Activated B cell treated with CpG ODN at 0.5 μM for 24 hours (primary cell): ENCODE data around the gene UNC93B1. TPM values are rescaled to one million over a fixed set of nuclear protein-coding genes. Genes with fewer than 3 reads are reported as not detected.

ENCODE experiments used
- ATAC-seq: fragments of 200-7000 bp; cut with Tn5 transposase; one replicate; pipeline ENCODE4 v1.10.0; 2021; ENCODE audit warnings: low read depth, mild to moderate bottlenecking, moderate library complexity
- CTCF ChIA-PET: fragments of 350-600 bp; sonication (Branson Sonifier 250); formaldehyde crosslinking; loops from one replicate; lab custom pipeline; 2021; ENCODE audit warnings: antibody characterized with exemption; lab: Charles Lee
- POLR2A ChIA-PET: fragments of 350-600 bp; sonication (Branson Sonifier 250); formaldehyde crosslinking; loops from one replicate; lab custom pipeline; 2021; ENCODE audit warnings: antibody characterized with exemption; lab: Charles Lee
- DNase-seq: peaks from one replicate; pipeline ENCODE4 v3.0.0; 2022
- H3K27ac Mint-ChIP-seq: one replicate; pipeline ENCODE4 v1.8.0; 2020; ENCODE audit warnings: mixed read lengths
- H3K27me3 Mint-ChIP-seq: one replicate; pipeline ENCODE4 v1.8.0; 2021; ENCODE audit warnings: mixed read lengths
- H3K36me3 Mint-ChIP-seq: one replicate; pipeline ENCODE4 v1.8.0; 2021; ENCODE audit warnings: low read depth, mixed read lengths
- H3K4me1 Mint-ChIP-seq: one replicate; pipeline ENCODE4 v1.8.0; 2021; ENCODE audit warnings: mixed read lengths
- H3K4me3 Mint-ChIP-seq: one replicate; pipeline ENCODE4 v1.8.0; 2020; ENCODE audit warnings: mild to moderate bottlenecking, mixed read lengths
- H3K9me3 Mint-ChIP-seq: one replicate; pipeline ENCODE4 v1.8.0; 2020; ENCODE audit warnings: mixed read lengths
- intact Hi-C: fragments of 100-400 bp; cut with micrococcal nuclease; formaldehyde crosslinking; loops from one replicate; pipeline ENCODE4 v1.15.1; 2024
- total RNA-seq: library from RNA; stranded (reverse); gene quantifications from 2 replicates; pipeline ENCODE4 v1.2.3, GENCODE V29; 2022
- TF ChIP-seq, protein P1 (sequence below): fragments of 200-600 bp; IDR thresholded peaks from one replicate; pipeline ENCODE4 v1.8.0; 2022; ENCODE audit warnings: antibody characterized with exemption, mild to moderate bottlenecking

UNC93B1 gene
- total RNA-seq, 1 donor from 2014 or later: 133 TPM

DNA sequence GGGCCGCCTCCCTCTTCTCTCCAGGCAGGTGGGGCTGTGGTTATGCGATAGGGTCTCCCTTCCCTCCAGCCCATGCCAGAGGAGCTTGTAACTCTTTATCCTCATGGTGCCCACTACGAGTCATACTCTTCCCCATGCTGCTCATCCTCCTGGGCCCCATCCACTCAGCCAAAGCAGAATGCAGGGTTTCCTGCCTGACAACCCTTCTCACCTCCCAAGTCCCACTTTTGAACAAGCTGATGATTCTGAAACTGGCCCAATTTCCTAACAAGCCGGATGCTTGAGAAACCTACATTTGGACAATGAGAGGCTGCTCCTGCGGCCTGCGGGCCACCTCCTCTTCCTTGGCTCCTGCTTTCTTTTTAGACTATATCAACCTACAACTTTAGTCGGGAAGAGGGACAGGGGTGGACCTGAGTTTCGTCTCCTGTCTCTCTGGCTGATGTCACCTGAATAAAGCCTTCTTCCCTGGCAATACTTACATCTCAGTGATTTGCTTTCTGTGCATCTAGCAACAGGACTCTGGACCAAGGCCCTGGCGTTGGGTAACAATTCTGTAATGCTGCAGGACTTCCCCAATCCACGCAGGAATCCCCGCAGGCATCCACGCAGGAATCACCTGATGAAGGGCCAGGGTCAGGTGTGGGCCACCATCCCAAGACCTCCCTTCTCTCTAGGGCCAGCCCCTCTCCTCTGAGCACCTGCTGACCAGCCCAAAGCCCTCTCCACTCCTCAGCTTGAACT is 25.1 kb upstream of the UNC93B1 start:
- Mint-ChIP-seq H3K4me1 (peaks cover 22% of the 10 kb centered on the region), H3K27ac (no peak overlapping the region), H3K27me3 (no peaks in the 10 kb centered on the region), H3K36me3 (peaks cover 8% of the 10 kb centered on the region), H3K4me3 (peak overlapping the region; percentile 93), H3K9me3 (peaks cover 2% of the 10 kb centered on the region)
- intact Hi-C loops: no loop called here
- no peak for DNase-seq
- CTCF ChIA-PET: no interaction called here
- no peak for ATAC-seq
- POLR2A ChIA-PET: interaction anchor here (0.7 to 2.8 kb wide), 2 partner anchors 9 to 25 kb away, joined by 3 to 10 read pairs; partner anchors contain the start of gene UNC93B1
- TF ChIP-seq, protein P1, sequence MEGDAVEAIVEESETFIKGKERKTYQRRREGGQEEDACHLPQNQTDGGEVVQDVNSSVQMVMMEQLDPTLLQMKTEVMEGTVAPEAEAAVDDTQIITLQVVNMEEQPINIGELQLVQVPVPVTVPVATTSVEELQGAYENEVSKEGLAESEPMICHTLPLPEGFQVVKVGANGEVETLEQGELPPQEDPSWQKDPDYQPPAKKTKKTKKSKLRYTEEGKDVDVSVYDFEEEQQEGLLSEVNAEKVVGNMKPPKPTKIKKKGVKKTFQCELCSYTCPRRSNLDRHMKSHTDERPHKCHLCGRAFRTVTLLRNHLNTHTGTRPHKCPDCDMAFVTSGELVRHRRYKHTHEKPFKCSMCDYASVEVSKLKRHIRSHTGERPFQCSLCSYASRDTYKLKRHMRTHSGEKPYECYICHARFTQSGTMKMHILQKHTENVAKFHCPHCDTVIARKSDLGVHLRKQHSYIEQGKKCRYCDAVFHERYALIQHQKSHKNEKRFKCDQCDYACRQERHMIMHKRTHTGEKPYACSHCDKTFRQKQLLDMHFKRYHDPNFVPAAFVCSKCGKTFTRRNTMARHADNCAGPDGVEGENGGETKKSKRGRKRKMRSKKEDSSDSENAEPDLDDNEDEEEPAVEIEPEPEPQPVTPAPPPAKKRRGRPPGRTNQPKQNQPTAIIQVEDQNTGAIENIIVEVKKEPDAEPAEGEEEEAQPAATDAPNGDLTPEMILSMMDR: no peak

DNA sequence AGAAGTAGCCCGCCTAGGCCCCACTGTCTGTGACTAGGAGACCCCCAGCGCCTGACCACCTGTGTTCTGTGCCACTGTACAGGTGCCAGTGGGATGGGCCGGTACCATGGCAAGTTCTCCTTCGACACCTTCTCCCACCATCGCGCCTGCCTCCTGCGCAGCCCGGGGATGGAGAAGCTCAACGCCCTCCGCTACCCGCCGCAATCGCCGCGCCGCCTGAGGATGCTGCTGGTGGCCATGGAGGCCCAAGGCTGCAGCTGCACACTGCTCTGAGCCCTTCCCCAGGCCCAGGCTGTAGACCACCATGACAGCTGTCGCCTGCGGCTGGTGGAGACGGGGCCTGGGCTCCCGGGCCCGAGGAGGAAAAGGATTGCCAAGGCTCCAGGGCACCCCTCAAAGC is 23.8 kb upstream of the UNC93B1 start:
- intact Hi-C loops: no loop called here
- Mint-ChIP-seq H3K4me3 (no peak overlapping the region), H3K9me3 (peaks cover 2% of the 10 kb centered on the region), H3K4me1 (peaks cover 22% of the 10 kb centered on the region), H3K36me3 (peaks cover 2% of the 10 kb centered on the region), H3K27me3 (no peaks in the 10 kb centered on the region), H3K27ac (no peak overlapping the region)
- ATAC-seq (no peak), DNase-seq (no peak)
- TF ChIP-seq, protein P1: no peak
- ChIA-PET CTCF (no interaction called here), POLR2A (no interaction called here)

DNA sequence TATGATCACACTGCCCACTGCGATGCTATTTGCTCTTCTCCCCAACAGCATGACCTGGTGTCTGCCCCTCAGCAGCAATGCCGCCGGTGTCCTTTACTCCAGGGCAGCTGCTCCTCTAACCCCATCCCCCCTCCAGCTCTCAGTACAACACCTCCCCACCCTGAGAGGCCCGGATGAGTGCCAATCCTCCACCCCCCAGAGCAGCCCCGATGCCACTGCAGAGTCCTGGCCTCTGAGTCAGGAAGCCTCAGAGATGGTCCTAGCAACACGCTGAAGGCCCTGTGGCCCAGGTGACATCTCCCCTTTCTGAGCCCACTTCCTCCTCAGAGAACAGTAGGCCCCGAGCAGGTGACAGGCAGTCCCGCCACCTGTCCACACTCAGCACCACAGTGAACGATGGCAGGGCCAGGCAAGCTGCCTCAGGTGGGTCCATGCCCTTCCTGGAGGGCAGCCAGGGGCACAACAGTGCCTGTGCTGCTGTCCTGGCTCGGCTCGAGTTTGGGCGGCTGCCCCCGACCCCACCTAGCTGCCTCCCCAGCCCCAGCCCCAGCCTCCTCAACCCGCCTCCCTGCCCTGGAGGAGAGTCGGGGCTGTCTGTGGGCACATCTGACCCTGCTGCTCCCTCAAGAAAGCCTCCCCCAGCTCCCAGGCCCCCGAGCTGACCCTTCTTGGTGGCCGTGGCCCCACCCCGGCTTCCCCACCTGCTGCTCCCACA is 22.7 kb upstream of the UNC93B1 start:
- ChIA-PET POLR2A (no interaction called here), CTCF (no interaction called here)
- peaks cover 2% of the 10 kb centered on the region for H3K9me3 Mint-ChIP-seq
- H3K4me3 Mint-ChIP-seq: no peak overlapping the region
- H3K36me3 Mint-ChIP-seq: peaks cover 2% of the 10 kb centered on the region
- DNase-seq: no peak
- H3K27ac Mint-ChIP-seq: no peak overlapping the region
- peaks cover 19% of the 10 kb centered on the region for H3K4me1 Mint-ChIP-seq
- intact Hi-C loops: no loop called here
- ATAC-seq: no peak
- TF ChIP-seq, protein P1: no peak
- no peaks in the 10 kb centered on the region for H3K27me3 Mint-ChIP-seq

DNA sequence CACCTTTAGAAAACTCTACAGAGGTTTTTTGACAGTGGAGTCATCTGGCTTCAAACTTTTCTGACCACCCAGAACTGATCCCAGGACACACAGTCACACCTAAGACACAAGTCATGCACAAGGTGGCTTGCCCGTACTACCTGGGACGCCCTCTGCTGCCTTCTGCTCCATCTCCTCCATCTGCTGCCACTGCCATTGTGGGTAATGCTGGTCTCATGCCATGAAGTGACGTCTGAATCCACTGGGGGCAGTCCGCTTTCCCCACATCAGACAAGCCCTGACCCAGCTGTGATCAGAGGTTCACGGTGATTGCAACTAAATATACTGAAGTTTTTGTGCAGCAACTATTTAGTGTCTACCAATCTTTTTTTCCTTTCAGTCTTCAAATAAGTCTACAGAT is 21.1 kb upstream of the UNC93B1 start:
- no peaks in the 10 kb centered on the region for H3K27me3 Mint-ChIP-seq
- H3K27ac Mint-ChIP-seq: no peak overlapping the region
- CTCF ChIA-PET: interaction anchor here (0.8 to 1.6 kb wide), 2 partner anchors 16 to 22 kb away, joined by 3 to 4 read pairs; no protein-coding TSS in a partner anchor
- intact Hi-C loops: no loop called here
- DNase-seq: no peak
- peaks cover 4% of the 10 kb centered on the region for H3K4me1 Mint-ChIP-seq
- H3K4me3 Mint-ChIP-seq: no peak overlapping the region
- peaks cover 2% of the 10 kb centered on the region for H3K9me3 Mint-ChIP-seq
- POLR2A ChIA-PET: interaction anchor here (1.0 to 1.2 kb wide), 2 partner anchors 15 kb away, joined by 3 read pairs; partner anchors contain the start of gene ALDH3B1
- ATAC-seq: peak; percentile 32
- H3K36me3 Mint-ChIP-seq: no peaks in the 10 kb centered on the region
- TF ChIP-seq, protein P1: no peak

DNA sequence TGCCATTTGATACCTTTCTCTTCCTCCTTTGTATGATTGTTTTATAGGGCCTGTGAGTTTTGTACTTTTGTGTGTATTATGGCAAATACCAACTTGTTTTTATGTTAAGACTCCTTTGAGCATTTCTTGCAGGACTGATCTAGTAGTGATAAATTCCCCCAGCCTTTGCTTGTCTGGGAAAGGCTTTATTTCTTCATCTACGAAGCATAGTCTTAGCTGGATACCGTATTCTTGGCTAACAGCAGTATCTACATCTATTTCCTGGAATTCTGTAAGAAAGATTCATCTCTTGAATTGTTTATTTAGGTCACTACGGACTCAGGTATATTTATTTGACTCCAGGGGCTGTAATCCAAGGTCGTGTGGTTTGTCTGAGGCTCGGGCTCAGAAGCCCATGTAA is 20.6 kb upstream of the UNC93B1 start:
- POLR2A ChIA-PET: interaction anchor here (1.0 to 1.2 kb wide), 2 partner anchors 15 kb away, joined by 3 read pairs; partner anchors contain the start of gene ALDH3B1
- Mint-ChIP-seq H3K36me3 (no peaks in the 10 kb centered on the region), H3K4me3 (no peak overlapping the region), H3K27me3 (no peaks in the 10 kb centered on the region), H3K27ac (no peak overlapping the region), H3K9me3 (peaks cover 2% of the 10 kb centered on the region), H3K4me1 (peaks cover 1% of the 10 kb centered on the region)
- intact Hi-C loops: no loop called here
- TF ChIP-seq, protein P1: no peak
- DNase-seq (no peak), ATAC-seq (no peak)
- CTCF ChIA-PET: interaction anchor here (0.8 to 1.6 kb wide), 2 partner anchors 16 to 22 kb away, joined by 3 to 4 read pairs; no protein-coding TSS in a partner anchor
